DMS153 (cell line): ENCODE measurements around the gene FDXR.
"Not testable (repeated sequence)": the region's sequence is repeated elsewhere in the genome, so short reads cannot be mapped to it uniquely, and the experiment has no call there.

Experiments
- DNase-seq: peaks from one replicate; lab custom pipeline; 2025; lab: John Stamatoyannopoulos, UW

FDXR gene

GRCh38 chr17:74872313-74873036, at the start of gene FDXR:
TSS of gene FDXR (minus strand) at chr17:74872994. CDS start at chr17:74872944, 50 bp downstream.
- no peak for DNase-seq

- no peak for DNase-seq
Measured at GRCh38 chr17:74922172-74922571, 49.4 kb upstream of the FDXR start.

- no peak for DNase-seq
Measured at GRCh38 chr17:74921769-74922168, 49.0 kb upstream of the FDXR start.

GRCh38 chr17:74921026-74921681, 48.4 kb upstream of the FDXR start:
- DNase-seq: no peak

GRCh38 chr17:74920642-74921025, 47.8 kb upstream of the FDXR start:
- no peak for DNase-seq

- no peak for DNase-seq
Measured at GRCh38 chr17:74920306-74920620, 47.5 kb upstream of the FDXR start.

GRCh38 chr17:74919440-74920305, 46.9 kb upstream of the FDXR start:
- DNase-seq: no peak

- no peak for DNase-seq
Measured at GRCh38 chr17:74918906-74919305, 46.1 kb upstream of the FDXR start.

- DNase-seq: no peak
Measured at GRCh38 chr17:74917430-74917829, 44.6 kb upstream of the FDXR start.

GRCh38 chr17:74916851-74917199, 44.0 kb upstream of the FDXR start:
- no peak for DNase-seq

- DNase-seq: no peak
Measured at GRCh38 chr17:74916136-74916850, 43.5 kb upstream of the FDXR start.

- not testable (repeated sequence) for DNase-seq
Measured at GRCh38 chr17:74911423-74911822, 38.6 kb upstream of the FDXR start.

- DNase-seq: not testable (repeated sequence)
Measured at GRCh38 chr17:74909097-74909496, 36.3 kb upstream of the FDXR start.

- no peak for DNase-seq
Measured at GRCh38 chr17:74907012-74907411, 34.2 kb upstream of the FDXR start.

GRCh38 chr17:74906214-74906793, 33.5 kb upstream of the FDXR start:
- DNase-seq: not testable (repeated sequence)

GRCh38 chr17:74904687-74905409, 32.1 kb upstream of the FDXR start:
- DNase-seq: no peak

- no peak for DNase-seq
Measured at GRCh38 chr17:74903671-74904070, 30.9 kb upstream of the FDXR start.

- no peak for DNase-seq
Measured at GRCh38 chr17:74903034-74903433, 30.2 kb upstream of the FDXR start.

GRCh38 chr17:74901353-74902135, 28.8 kb upstream of the FDXR start:
- DNase-seq: no peak

GRCh38 chr17:74900208-74900607, 27.4 kb upstream of the FDXR start:
- DNase-seq: no peak
